CD4-positive, alpha-beta T cell treated with Interleukin-1 beta for 1 hour (primary cell): ENCODE data around the gene HARS1.
"Not testable (repeated sequence)": the region's sequence is repeated elsewhere in the genome, so short reads cannot be mapped to it uniquely, and the experiment has no call there.

Experiments
- DNase-seq, 2 donors: peaks; one replicate each; pipeline ENCODE4 v3.0.0-alpha.2; 2020 to 2022

Gene HARS1, protein sequence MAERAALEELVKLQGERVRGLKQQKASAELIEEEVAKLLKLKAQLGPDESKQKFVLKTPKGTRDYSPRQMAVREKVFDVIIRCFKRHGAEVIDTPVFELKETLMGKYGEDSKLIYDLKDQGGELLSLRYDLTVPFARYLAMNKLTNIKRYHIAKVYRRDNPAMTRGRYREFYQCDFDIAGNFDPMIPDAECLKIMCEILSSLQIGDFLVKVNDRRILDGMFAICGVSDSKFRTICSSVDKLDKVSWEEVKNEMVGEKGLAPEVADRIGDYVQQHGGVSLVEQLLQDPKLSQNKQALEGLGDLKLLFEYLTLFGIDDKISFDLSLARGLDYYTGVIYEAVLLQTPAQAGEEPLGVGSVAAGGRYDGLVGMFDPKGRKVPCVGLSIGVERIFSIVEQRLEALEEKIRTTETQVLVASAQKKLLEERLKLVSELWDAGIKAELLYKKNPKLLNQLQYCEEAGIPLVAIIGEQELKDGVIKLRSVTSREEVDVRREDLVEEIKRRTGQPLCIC

DNA sequence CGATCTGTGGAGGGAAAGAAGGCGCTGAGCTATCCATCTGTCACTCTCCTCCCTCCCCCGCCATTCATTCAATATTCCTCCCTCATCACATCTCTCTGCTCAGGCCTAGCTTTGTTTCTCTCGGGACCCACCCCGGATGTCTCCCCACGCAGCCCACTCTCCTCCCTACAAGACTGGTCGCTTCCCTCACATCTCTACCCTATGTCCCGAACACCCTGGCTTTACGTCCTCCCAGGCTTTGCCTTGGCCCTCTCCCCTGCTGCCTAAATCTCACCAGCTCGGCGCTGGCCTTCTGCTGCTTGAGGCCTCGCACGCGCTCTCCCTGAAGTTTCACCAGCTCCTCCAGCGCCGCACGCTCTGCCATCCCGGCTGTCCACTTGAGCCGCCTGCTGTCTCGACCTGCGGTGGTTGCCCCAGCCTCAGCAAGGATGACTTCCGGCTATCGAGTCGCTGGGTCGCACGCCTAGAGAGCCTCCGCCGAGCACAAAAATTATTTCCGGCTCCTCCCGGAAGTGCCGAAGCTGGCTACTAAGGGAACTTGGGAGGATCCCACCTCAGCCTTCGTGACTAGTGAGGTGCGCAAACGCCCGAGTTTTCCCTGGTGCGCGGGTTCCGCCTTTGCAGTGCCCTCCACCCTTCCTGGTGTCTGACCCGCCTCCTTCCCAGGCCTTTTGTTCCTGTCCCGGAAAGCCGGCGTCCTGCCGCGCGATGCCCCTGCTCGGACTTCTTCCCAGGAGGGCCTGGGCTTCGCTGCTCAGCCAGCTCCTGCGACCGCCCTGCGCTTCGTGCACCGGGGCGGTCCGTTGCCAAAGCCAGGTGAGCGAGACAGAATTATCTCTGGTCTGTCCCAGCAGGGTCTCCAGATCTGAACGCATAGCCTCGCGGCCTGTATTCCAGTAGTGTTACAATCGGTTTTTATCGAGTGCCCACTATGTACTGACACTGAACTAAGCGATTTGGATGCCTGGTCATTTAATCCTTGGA is at the start of gene HARS1, which contains the start of gene HARS2:
Gene HARS1, minus strand, starts transcription at position 430 of the 984 bp plus-strand sequence. Its CDS starts 66 bp downstream, at position 364.
Gene HARS2, plus strand, starts transcription at position 515 of the 984 bp plus-strand sequence. Its CDS starts 194 bp downstream, at position 709.
- peak; percentile 85 to 87 for DNase-seq

DNA sequence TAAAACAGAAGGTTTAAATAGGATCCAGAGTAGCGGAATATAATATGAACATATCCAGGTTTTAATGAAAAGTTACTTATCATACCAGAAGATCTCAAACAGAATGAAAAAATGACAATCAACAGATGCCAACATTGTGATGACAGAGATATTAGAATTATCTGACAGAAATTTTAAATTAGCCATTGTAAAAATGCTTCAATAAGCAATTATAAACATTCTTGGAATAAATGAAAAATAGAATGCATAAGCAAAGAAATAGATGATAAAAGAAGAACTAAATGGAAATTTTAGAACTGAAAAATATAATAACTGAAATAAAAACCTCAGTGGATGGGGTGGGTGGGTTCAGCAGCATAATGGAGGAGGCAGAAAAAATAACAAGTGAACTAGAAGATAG is 46.3 kb upstream of the HARS1 start:
- no peak for DNase-seq

DNA sequence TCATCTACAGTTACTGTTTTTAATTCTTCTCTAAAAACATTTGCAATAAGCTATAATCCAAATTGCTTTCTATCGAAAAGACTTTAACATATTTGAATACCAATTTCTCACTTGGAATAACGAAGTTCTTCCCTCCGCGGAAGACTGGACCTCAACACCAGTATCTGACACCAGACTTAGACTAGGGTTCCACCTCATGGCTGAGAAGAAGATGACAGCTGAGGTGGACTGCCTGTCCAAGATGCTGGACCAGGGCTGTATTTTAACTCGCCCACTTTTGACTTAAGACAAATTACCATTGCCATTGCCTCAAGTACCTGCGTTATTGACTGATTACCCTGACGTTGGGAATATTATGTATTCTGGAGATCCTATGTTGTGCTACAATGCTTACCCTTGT is 43.2 kb upstream of the HARS1 start:
- DNase-seq, result no peak

DNA sequence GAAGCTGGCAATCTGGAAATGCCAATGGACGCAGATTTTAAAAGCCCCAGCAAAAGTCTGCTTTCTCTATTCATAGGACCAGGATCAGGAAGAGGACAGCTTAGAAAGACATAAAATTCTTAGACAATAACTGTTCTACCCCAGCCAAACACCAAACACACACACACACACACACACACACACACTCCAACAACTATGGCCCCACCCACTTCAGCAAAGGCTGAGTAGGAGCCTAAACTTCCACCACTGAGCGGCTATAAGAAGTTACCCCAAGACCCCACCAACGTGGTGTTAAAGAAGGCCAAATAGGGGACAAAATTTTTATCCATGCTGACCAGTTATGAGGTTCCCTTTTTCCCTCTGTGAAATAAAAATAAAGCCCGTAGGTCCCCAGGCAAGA is 41.9 kb upstream of the HARS1 start:
- DNase-seq, result no peak

DNA sequence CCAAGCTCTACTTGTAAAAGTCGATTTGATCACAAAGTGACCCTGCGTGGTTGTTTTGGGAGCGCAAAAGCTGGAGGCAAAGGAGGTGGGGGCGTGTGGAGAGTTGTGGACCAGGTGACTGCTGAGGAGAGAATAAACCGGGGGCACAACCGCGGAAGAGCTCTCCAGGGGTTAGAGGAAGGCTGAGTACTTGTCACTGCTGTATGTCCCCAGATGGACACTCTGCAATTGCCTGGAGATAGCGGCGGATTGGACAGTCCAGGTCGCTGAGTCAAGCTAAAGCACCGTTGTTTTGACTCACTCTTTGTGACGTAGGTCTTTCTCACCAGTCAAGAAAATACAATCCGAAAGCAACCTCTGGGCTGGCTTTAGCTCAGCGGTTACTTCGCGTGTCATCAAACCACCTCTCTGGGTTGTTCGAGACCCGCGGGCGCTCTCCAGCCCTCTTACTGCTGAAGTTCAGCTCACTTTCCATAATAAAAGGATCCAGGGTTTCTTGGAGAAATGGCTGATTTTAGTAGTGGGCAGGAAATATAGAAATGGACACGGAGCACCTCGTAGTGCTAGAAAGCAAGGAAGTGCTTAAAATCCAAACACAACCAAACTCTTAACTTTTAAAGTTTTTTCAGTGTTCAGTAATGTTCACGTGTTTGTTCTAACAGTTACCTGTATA is 34.8 kb upstream of the HARS1 start:
- peak; percentile 61 to 74 for DNase-seq

DNA sequence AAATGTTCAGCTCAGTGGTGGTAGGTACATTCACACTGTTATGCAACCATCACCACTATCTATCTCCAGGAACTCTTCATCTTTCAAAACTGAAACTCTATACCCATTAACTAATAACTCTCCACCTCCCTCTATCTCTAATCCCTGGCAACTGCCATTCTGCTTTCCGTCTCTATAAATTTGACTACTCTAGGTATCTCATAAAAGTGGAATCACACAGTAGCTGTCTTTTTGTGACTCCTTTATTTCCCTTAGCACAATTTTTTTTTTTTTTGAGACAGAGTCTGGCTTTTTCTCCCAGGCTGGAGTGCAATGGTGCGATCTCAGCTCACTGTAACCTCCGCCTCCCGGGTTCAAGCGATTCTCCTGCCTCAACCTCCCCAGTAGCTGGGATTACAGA is 30.2 kb upstream of the HARS1 start:
- not testable (repeated sequence) for DNase-seq

DNA sequence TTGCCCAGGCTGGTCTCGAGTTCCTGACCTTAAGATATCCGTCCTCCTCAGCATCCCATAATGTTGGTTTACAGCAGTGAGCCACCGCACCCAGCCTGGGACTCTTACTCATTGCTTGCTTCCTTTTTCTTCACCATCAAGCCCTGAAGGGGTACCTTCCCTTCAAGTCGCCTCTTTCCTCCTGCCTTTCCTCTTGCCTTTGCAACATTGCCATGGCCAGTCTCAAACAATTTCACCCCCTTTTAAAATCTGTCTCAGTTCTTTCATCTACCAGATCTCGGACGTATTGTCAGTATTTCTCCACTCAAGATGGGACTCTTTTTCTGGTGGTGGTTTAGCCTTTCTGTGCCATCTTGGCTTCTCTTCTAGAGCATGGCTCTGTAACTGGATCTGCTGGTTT is 29.6 kb upstream of the HARS1 start:
- not testable (repeated sequence) for DNase-seq

DNA sequence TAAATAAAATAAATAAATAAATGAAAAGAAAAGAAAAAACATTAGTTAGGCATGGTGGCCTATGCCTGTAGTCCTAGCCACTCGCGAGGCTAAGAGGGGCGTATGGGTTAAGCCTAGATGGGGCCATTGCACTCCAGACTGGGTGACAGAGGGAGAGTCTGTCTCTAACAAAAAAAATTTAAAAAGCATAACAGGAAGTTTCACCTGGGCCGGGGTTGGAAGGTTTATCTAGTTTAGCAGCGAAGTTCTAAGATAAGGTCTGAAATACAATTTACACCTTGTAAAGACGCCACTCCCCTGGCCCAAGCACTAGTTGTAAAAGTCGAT is 27.1 kb upstream of the HARS1 start:
- DNase-seq, result no peak

DNA sequence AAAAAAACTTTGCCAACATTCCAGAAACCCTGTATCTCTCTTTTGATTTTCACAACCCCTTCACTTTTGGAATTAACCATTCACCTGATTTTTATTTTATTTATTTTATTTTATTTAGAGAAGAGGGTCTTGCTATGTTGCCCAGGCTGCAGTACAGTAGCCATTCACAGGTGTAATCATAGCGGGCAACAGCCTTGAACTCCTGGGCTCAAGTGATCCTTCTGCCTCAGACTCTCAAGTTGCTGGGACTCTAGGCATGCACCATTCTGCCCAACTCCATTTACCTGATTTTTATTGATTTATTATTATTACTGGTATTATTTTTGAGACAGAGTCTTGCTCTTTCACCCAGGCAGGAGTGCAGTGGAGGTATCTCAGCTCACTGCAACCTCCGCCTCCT is 25.1 kb upstream of the HARS1 start:
- not testable (repeated sequence) for DNase-seq

DNA sequence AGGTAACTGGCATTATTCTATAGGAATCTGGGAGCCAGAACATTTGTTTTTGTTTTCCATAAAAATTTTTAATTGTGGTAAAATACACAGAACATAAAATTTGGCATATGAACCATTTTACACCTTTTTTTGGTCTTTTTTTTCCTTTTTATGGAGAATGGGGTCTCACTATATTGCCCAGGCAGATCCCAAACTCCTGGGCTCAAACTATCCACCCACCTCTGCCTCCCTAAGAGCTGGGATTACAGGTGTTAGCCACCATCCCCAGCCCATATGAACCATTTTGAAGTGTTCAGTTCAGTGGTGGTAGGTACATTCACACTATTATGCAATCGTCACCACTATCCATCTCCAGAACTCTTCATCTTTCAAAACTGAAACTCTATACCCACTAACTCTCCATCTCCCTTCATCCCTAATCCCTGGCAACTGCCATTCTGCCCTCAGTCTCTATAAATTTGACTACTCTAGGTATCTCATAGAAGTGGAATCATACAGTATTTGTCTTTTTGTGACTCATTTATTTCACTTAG is 22.5 kb upstream of the HARS1 start:
- DNase-seq, result no peak

DNA sequence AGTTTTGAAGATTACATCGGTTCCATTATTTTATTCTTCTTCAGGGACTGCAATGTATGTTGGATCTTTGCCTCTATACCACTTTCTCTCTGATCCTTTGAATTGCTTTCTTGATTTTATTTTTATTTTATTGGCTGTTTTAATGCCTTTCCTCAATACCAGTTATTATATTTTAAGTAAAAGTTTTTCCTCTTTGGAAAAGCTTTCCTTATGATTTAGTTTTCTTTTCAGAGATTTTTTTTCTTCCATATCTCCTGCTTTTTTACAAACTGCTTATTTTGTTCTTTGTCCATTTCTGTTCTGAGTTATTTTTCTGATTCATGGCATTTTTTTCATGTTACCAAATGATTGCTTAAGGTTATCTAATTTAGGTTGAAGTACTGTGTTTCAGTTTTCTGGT is 20.6 kb upstream of the HARS1 start:
- no peak for DNase-seq

DNA sequence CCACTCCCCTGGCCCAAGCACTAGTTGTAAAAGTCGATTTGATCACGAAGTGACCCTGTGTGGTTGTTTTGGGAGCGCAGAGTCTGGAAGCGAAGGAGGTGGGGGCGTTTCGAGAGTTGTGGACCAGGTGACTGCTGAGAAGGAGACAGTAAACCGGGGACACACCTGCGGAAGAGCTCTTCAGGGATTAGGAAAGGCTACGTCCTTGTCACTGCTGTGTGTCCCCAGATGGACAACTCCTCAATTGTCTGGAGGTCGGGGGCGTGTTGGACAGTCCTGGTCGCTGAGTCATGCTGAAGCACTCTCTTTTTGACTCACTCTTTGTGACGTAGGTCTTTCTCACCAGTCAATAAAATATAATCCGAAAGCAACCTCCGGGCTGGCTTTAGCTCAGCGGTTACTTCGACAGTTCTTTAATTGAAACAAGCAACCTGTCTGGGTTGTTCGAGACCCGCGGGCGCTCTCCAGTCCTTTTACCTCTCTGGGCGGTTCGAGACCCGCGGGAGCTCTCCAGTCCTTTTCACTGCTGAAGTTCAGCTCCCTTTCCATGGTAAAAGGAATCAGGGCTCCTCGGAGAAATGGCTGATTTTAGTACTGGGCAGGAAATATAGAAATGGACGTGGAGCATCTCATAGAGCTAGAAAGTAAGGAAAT is 19.9 kb upstream of the HARS1 start:
- peak; percentile 88 to 96 for DNase-seq

DNA sequence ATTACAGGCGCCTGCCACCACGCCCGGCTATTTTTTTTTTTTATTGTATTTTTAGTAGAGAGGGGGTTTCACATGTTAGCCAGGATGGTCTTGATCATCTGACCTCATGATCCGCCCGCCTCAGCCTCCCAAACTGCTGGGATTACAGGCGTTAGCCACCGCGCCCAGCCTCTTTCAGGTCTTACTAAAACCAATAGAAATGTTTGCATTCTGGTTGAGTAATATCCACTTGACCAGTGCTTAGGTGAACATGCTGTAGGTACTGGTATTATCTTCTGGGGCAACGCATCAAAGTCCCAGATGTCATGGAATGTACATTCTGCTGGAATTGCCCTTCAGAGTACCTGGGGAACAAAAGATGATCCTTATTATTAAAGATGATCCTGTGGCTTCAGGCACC is 17.6 kb upstream of the HARS1 start:
- not testable (repeated sequence) for DNase-seq

DNA sequence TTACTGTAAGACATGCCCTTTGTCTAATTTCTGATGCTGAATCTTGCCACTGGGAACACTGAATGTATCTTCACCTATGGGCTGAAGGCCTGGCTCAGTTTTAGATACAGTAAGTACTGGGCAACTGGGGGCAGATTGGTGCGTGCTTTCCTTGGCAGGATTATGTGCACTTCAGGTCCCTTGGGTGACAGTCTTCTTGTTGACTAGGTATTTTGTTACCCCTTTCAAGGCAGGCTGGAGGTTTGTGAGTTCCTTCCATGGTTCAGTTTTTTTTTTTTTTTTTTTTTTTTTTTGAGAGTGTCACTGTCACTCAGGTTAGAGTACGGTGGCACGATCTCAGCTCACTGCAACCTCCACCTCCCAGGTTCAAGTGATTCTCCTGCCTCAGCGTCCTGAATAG is 16.6 kb upstream of the HARS1 start:
- DNase-seq, result no peak

DNA sequence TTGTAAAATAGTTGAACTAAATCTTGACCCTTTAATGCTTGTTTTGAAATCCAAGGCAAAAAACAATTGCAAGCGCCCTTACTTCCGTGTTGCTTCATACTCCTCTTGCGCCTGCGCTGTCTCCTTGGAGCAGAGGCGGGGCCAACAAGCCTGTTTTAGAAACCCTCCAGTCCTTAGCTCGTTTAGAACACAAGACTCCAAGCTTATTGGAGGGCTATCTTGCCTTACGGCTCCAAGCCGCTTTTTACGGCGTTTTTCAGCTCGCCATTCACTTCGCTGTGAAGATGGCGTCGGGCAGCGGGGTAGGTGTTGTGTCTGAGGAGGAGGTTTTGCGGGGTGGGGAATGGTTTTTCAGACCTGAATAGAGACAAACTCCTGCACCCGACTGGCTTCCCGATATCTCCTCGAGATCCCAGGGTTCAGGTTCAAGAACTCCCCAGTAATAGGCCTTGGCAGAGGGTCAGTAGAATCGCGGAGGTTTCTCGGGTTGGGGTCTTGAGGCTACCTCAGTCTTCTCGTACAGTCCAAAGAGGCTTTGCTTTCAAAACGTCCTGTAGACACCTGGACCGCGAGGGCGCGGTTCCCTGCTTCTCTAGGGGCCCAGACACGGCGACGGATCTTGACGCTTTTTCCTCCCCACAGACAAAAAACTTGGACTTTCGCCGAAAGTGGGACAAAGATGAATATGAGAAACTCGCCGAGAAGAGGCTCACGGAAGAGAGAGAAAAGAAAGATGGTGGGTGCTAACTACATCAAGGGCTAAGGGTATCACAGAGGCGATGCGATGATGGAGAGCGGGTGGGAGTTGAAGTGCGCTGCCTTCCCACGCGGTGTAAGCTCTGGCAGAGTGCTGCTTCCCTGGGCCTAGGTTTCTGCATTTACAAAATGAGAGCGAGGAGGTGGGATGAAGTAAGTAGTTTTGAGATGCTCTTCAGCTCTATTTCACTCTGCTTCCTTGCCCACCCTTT is 9.3 kb upstream of the HARS1 start, which contains the start of gene ZMAT2:
Gene ZMAT2, plus strand, starts transcription at position 271 of the 968 bp plus-strand sequence. Its CDS starts 14 bp downstream, at position 285.
- DNase-seq, result peak; percentile 95 to 96

DNA sequence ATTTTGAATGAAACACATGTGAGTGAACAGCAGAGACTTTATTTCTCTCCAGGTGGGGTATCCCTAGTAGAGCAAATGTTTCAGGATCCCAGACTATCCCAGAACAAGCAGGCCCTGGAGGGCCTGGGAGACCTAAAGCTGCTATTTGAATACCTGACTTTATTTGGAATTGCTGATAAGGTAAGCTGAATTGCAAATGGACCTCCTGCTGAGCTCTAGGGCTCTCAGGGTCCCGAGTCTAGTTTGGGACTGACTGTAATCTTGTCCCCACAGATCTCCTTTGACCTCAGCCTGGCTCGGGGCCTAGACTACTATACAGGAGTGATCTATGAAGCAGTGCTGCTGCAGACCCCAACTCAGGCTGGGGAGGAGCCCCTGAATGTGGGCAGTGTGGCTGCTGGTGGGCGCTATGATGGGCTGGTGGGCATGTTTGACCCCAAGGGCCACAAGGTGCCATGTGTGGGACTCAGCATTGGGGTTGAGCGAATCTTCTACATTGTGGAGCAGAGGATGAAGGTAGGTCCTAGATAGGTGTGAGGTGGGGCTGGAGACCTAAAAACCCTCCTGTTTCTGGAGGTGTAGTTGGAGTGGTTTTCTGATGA is 5.8 kb upstream of the HARS1 start:
- DNase-seq, result no peak

DNA sequence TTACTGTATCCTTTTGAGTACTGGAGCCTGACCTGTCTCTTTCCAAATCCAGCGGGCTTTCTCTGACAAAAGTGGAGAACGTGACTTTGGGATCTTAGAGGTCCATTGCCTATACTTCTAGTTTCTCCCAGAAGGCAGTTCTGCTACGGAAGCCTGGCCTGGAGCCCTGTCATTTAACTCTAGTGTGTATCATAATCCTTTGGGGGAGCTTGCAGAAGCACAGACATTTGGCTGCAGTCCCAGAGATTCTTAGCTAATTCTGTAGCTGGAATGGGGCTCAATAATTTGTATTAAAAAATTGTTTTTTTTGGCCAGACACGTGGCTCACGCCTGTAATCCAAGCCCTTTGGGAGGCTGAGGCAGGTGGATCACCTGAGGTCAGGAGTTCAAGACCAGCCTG is 3.1 kb upstream of the HARS1 start:
- DNase-seq, result no peak

DNA sequence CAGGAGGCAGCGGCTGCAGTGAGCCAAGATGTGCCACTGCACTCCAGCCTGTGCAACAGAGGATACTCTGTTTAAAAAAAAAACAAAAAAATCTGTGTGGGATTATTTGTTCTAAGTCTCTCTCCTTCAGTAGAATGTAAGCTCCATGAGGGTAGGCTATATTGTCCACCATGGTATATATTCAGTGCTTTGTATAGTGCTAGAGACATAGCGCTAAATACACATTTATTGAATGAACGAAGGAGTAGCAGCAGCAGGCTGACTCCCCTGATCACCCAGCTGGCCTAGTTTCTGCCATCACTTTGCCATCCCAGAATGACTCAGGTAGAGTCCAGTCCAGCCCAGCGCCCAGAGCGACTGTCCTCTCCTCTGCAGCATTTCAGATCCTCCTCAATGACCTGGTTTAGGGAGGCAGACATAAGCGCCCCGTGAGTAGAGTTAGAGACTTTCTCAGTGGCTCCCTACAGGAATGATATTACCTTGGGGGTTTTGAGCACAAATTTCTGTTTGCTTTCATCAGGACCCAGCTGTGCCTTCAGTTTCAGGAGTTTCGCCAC is 716 bp downstream of the HARS1 start:
- DNase-seq, result no peak

DNA sequence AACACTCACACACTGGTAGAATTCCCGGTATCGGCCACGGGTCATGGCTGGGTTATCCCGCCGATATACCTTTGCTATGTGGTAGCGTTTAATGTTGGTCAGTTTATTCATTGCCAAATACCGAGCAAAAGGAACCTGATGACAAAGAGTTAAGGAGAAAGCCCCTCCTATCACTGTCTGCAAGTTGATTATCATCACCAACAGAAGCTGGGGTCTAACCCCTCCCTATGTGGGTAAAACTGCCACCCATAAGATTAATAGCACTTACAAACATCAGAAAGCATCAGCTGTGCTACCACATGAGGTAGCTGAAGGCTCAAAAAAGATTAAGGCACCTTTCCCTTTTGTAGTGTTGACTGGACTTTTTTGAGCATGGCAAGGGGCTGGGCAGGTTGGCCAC is 12.2 kb downstream of the HARS1 start:
- DNase-seq, result no peak

DNA sequence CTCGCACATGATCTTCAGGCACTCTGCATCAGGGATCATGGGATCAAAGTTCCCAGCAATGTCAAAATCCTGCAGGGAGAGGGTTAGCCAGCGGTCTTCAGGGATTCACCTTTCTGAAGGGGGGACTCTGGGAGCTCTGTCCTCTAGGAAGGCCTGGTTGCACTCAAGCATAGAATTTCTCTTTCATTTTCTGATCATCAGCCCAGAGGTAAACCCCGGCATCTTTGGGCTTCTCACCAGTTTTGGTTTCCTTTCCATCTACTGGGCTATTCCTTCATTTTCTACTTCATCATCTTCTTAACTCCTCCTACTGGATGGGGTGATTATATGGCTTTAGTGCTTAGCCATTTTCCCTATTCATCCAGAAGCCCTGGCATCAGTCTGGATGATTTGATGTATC is 13.2 kb downstream of the HARS1 start:
- no peak for DNase-seq
